SK-N-MC (cell line): ENCODE results near the gene TBC1D22A.

Experiments used
- DNase-seq: peaks from one replicate; pipeline ENCODE4 v3.0.0-alpha.2; 2011; ENCODE audit warnings: low read depth, low spot score
- H3K27ac ChIP-seq: fragments of 200-600 bp; sonication (generic); 2 replicates; pipeline ENCODE4 v1.5.1; 2016; ENCODE audit warnings: mixed run types
- H3K36me3 ChIP-seq: fragments of 200-600 bp; sonication (generic); 2 replicates; pipeline ENCODE4 v1.6.1; 2017; ENCODE audit warnings: antibody characterized with exemption, low read length, mixed read lengths; ENCODE audit not compliant: insufficient read depth
- H3K4me3 ChIP-seq: fragments of 200-600 bp; sonication (generic); 2 replicates; pipeline ENCODE4 v1.5.1; 2016
- H3K9ac ChIP-seq: fragments of 200-600 bp; sonication (generic); 2 replicates; pipeline ENCODE4 v1.8.0; 2017; ENCODE audit warnings: mixed run types, mixed read lengths; ENCODE audit not compliant: insufficient read length
- H3K9me3 ChIP-seq: fragments of 200-600 bp; sonication (generic); 2 replicates; pipeline ENCODE4 v1.6.1; 2017; ENCODE audit warnings: low read depth, mild to moderate bottlenecking, antibody characterized with exemption, low read length, moderate library complexity, mixed read lengths
- EZH2 ChIP-seq: fragments of 200-600 bp; sonication (generic); IDR thresholded peaks from one replicate; pipeline ENCODE4 v1.6.1; 2017; ENCODE audit warnings: antibody characterized with exemption
- FOXP2 ChIP-seq: optimal IDR thresholded peaks from 2 replicates; pipeline ENCODE3; 2011; ENCODE audit warnings: mild to moderate bottlenecking, moderate library complexity; ENCODE audit not compliant: insufficient read depth; ENCODE audit errors: extremely low read length, control extremely low read depth
- POLR2AphosphoS5 ChIP-seq: IDR thresholded peaks from 2 replicates; pipeline ENCODE4 v1.6.1; 2012; ENCODE audit warnings: mild to moderate bottlenecking, low read depth, low read length, borderline replicate concordance

The TBC1D22A gene

DNA sequence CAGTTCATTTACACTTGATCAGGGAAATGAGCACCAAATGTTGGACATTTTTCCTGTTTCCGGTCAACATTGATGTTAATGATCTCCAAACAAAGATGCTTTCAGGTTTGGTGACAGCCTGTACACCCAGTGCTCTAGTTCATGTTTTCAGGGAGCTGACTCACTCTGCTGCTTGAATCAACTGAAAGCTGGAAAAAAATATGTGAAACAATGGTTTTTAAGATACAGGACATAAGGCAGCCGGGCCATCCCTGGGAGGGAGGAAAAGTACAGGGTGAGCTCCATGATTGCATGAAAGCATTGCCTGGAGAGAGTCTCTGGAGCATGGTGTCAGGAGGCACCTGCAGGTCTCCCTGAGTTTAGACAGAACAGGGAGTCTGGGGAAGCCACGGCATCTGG is 259.6 kb downstream of the TBC1D22A start:
- TF ChIP-seq POLR2AphosphoS5 (no peak), FOXP2 (no peak), EZH2 (no peak)
- Histone ChIP-seq H3K36me3 (no peaks in the 10 kb centered on the region), H3K9me3 (no peaks in the 10 kb centered on the region), H3K9ac (no peak overlapping the region), H3K4me3 (no peak overlapping the region), H3K27ac (no peak overlapping the region)
- DNase-seq: no peak

DNA sequence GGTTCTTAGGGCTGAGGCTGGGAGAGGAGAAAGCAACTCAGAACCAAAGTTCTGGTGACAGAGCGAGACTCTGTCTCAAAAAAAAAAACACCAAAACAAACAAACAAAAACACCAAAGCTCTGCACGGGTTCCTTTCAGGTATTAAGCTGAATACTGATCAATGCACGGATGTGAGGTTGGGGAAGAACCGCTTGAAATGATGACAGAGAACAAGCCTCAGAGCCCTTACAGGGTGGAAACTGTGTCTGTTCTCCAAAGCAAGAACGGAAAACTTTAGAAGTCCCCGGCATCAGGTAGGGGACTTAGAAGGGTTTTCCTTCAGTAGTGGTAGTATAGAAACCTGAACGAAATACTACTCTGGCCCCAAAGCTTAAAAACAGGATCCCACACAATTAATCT is 260.0 kb downstream of the TBC1D22A start:
- no peak for DNase-seq
- Histone ChIP-seq H3K27ac (no peak overlapping the region), H3K9ac (no peak overlapping the region), H3K4me3 (no peak overlapping the region), H3K9me3 (no peaks in the 10 kb centered on the region), H3K36me3 (no peaks in the 10 kb centered on the region)
- TF ChIP-seq FOXP2 (no peak), POLR2AphosphoS5 (no peak), EZH2 (no peak)

DNA sequence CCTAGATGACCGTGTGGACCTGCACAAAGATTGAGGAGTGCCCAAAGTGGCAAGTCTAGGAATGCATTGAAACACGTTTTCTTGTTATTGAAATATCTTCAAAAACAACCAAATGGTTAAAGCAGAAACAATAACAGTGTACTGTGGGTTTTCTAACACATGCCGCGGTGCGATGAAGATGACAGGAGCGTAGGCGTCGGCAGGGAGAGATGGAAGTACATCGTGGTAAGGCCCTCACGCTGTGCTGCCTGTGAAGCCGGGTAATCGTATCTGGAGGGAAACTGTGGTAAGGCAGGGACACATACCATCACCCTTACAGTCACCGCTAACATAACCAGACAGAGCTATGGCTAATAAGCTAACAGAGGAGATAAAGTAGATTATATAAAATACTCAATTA is 261.4 kb downstream of the TBC1D22A start:
- Histone ChIP-seq H3K9ac (no peak overlapping the region), H3K4me3 (no peak overlapping the region), H3K9me3 (no peaks in the 10 kb centered on the region), H3K36me3 (no peaks in the 10 kb centered on the region), H3K27ac (no peak overlapping the region)
- no peak for TF ChIP-seq FOXP2
- no peak for TF ChIP-seq POLR2AphosphoS5
- no peak for TF ChIP-seq EZH2
- DNase-seq: no peak

DNA sequence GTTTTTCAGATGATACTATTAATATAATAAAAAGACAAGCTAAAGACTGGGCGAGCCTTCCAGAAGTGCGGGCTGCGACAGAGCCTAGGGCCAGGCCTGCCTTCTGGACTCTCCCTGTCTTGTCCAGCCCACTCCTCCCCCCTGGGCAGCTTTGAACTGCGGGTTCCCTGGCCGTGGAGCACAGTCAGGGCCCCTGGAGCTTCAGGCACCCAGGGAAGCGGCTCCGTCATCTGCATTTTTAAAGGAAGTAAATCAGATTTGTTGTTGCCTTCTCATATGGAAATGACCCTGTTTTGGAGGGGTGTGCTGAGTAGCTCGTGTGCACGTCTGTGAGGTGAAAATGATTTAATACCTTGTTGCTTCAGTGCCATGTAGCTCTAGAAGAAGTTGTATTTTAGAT is 265.3 kb downstream of the TBC1D22A start:
- no peaks in the 10 kb centered on the region for H3K36me3 ChIP-seq
- DNase-seq: no peak
- H3K4me3 ChIP-seq: no peak overlapping the region
- H3K9ac ChIP-seq: no peak overlapping the region
- H3K27ac ChIP-seq: no peak overlapping the region
- no peaks in the 10 kb centered on the region for H3K9me3 ChIP-seq
- TF ChIP-seq FOXP2 (no peak), POLR2AphosphoS5 (no peak), EZH2 (no peak)

DNA sequence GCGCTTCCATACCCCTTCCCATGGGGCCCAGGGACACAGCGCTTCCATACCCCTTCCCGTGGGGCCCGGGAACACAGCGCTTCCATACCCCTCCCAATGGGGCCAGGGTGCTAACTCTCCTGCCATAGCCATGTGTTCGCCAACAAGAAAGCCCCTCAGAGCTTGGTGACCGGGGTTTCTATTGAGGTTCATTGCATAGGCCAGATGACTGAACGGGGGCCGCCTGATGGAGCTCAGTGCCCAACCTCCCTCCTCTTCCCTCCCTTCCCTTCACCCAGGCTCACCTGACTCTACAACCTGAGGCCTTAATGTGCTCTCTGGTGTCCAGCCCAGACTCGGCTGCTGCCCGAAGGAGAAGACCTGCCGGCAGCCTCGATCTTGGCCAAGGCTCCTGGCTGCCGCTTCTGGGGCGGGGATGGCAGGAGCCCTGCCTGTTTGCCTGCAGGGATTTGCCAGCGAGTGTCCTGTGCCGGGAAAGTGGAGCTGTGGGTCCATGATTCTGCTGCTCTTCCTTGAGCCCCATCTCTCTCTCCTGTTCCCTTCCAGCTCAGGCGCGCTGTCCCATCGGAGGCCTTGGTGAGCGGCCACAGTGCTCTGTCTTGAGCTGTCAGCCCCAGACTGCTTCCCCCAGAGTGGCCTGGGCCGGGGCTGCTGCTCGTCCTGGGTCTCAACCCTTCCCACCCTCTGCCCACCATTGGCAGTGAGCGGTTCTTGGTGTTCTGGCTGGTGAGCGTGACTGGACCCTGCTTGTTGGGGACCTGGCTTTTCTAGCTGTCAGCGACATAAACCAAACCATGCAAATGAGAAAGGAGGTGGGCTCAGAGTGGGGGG is 267.0 kb downstream of the TBC1D22A start:
- no peak overlapping the region for H3K27ac ChIP-seq
- no peak for TF ChIP-seq EZH2
- TF ChIP-seq POLR2AphosphoS5: no peak
- no peak for TF ChIP-seq FOXP2
- no peak overlapping the region for H3K9ac ChIP-seq
- DNase-seq: no peak
- no peaks in the 10 kb centered on the region for H3K36me3 ChIP-seq
- H3K9me3 ChIP-seq: no peaks in the 10 kb centered on the region
- H3K4me3 ChIP-seq: no peak overlapping the region

DNA sequence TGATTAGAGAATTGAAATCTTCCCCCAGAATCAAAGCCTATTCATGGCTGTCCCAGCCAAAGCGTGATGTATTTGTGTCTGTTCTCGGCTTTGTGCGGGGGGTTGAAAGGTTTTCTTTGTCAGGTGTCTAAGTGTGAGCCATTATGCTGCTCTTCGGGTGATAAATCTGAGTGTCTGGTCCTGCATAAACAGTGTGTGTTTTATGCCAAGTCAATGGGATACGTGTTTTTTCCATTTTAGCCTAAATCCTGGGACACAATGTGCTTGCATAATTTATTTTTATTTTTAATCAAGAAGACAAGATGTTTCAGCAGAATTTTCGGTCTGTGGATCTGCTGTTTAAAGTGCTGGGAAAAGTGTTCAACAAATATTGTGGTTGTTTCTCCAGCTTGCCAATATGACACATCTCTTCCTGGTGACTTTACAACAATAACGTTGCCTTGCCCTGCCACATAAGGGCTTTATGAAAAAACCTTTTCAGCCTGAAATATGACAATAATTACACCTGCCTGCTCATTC is 267.8 kb downstream of the TBC1D22A start:
- H3K9me3 ChIP-seq: no peaks in the 10 kb centered on the region
- H3K4me3 ChIP-seq: no peak overlapping the region
- no peak overlapping the region for H3K9ac ChIP-seq
- no peak for TF ChIP-seq EZH2
- TF ChIP-seq POLR2AphosphoS5: no peak
- no peak for TF ChIP-seq FOXP2
- no peaks in the 10 kb centered on the region for H3K36me3 ChIP-seq
- H3K27ac ChIP-seq: no peak overlapping the region
- no peak for DNase-seq

DNA sequence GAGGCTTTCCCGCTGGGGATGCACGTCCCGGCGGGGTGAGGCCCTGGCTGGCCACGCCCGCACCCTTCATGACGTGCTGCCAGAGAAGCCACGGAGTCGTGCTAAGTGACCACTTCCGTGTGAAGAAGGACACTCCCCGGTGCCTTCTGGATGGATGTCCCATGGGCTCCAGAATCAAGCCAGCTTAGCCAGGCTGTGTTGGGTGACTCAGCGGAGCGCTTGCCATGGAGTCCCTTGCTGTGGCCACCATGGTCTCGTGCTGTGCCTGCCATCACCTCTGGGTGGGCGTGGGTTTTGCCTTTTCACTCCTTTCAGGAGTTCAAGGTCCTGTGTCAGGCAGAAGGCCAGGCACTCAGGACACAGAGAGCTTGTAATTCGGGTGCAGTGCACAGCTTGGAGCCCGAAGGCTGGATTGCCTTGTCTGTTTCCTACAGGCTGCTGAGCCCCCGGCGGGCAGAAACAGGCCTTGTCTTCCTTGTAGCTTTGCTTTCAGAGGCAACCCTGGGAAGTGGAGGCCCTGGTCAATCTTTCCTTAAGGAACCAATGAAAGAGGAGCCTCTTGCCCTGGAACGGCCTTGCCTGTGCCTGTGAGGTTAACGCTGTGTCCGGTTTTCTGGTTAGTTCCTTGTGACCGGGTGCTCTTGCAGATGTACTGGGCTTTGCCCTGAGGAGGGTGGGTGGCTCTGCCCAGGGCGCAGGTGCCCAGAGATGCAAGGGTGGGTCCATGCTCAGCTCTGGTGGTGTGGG is 268.6 kb downstream of the TBC1D22A start:
- H3K27ac ChIP-seq: no peak overlapping the region
- H3K9ac ChIP-seq: no peak overlapping the region

DNA sequence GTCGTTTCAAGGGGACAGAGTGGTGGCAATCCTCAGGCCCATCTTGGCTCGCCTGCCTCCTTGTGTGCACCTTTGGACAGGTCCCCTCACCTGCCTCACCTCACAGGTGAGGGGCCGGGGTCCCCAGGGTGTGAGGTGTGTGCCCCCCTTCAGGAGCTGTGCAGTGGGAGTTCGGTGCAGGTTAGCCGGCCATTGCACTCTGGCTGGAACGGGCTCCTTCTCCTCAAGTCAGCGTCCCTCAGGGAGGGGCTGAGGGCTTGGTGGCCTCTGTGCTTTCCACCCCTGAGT is 269.1 kb downstream of the TBC1D22A start:
- Histone ChIP-seq H3K9me3 (no peaks in the 10 kb centered on the region), H3K27ac (no peak overlapping the region), H3K9ac (no peak overlapping the region), H3K4me3 (no peak overlapping the region), H3K36me3 (no peaks in the 10 kb centered on the region)
- no peak for DNase-seq
- TF ChIP-seq FOXP2 (no peak), POLR2AphosphoS5 (no peak), EZH2 (no peak)

More for the DNA sequence above, 268.6 kb downstream of the TBC1D22A start:
- Histone ChIP-seq H3K9me3 (no peaks in the 10 kb centered on the region), H3K4me3 (no peak overlapping the region), H3K36me3 (no peaks in the 10 kb centered on the region)
- no peak for TF ChIP-seq FOXP2
- TF ChIP-seq EZH2: no peak
- no peak for TF ChIP-seq POLR2AphosphoS5
- no peak for DNase-seq

DNA sequence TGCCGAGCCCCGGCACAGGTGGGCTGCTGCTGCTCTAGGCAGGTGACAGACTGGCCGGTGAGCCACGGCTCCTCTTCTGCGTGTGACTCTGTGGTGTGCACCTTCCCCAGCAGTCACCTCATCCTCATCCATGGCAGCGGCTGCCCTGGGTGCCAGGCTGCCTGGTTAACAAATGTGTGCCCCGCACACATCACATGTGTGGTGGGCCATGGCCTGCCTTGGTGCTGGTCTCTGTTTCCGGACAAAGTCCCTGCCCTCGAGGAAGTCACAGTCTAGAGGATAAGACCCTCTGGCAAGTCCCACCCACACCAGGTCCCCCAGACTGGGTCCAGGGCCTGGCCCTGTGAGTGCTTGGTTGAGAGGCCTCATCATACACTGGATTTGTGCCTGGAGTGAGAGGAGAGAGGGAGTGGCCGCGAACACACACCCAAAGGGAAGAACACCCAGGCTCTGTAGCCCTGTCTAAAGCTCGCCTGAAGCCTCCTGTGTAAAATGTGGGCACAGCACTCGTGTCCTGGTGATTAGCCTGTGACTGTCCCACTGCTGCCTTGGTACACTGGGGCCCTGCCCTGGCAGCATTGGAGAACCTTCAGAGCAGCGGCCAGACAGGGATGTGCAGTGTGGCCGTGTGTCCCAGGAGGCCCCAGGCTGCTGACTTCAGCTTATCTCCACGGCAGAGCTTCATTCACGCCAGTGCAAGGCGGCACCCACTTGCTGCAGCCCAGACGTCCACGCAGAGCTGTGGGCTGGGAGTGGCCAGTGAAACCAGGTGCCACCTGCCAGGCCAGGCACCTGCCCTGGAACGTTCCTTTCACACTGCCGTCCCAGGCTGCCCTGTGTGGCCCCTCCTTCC is 269.9 kb downstream of the TBC1D22A start:
- Histone ChIP-seq H3K9me3 (no peaks in the 10 kb centered on the region), H3K4me3 (no peak overlapping the region), H3K9ac (no peak overlapping the region), H3K27ac (no peak overlapping the region), H3K36me3 (no peaks in the 10 kb centered on the region)
- DNase-seq: no peak
- no peak for TF ChIP-seq POLR2AphosphoS5
- TF ChIP-seq EZH2: no peak
- TF ChIP-seq FOXP2: no peak
